GM08714 (cell line): ENCODE measurements around the gene HLA-DQB2.
"Not testable (repeated sequence)": the region's sequence is repeated elsewhere in the genome, so short reads cannot be mapped to it uniquely, and the experiment has no call there.

Experiments used
- H3K4me3 ChIP-seq: fragments of 200-500 bp; sonication (Bioruptor generic); 2 replicates; pipeline ENCODE4 v1.5.1; 2014; ENCODE audit warnings: mild to moderate bottlenecking, low read length, inconsistent platforms
- ZNF274 ChIP-seq: IDR thresholded peaks from 2 replicates; pipeline ENCODE4 v1.6.1; 2012; ENCODE audit warnings: mild to moderate bottlenecking, low read depth, low read length

The HLA-DQB2 gene

GRCh38 chr6:32763421-32763820 lies at the start of gene HLA-DQB2:
TSS of gene HLA-DQB2 (minus strand) at chr6:32763532. CDS start at chr6:32763470, 62 bp downstream.
- no peak within 1 kb of the TSS for H3K4me3 ChIP-seq
- TF ChIP-seq ZNF274, result no peak

GRCh38 chr6:32809171-32809570 lies 45.8 kb upstream of the HLA-DQB2 start:
- no peak for TF ChIP-seq ZNF274
- no peak overlapping the region for H3K4me3 ChIP-seq

- H3K4me3 ChIP-seq, result no peak overlapping the region
- TF ChIP-seq ZNF274, result no peak
These were observed 43.8 kb upstream of the HLA-DQB2 start for GRCh38 chr6:32807020-32807580.

DNA sequence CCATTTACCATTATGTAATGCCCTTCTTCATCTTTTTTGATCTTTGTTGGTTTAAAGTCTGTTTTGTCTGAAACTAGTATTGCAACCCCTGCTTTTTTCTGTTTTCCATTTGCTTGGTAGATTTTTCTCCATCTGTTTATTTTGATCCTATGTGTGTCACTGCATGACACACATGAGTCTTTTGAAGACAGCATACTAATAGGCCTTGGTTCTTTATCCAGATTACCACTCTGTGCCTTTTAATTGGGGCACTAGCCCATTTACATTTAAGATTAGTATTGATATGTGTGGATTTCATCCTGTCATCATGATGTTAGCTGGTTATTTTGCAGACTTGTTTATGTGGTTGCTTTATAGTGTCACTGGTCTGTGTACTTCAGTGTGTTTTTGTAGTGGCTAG lies 42.1 kb upstream of the HLA-DQB2 start:
- H3K4me3 ChIP-seq, result not testable (repeated sequence)

DNA sequence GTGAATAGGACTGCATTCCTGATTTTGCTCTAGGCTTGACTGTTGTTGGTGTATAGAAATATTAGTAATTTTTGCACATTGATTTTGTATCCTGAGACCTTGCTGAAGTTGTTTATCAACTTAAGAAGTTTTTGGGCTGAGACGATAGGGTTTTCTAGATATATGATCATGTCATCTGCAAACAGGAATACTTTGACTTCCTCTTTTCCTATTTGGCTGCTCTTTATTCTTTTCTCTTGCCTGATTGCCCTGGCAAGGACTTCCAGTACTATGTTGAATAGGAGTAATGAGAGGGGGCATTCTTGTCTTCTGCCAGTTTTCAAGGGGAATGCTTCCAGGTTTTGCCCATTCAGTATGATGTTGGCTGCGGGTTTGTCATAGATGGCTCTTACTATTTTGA lies 40.1 kb upstream of the HLA-DQB2 start:
- no peak overlapping the region for H3K4me3 ChIP-seq
- TF ChIP-seq ZNF274, result no peak

- TF ChIP-seq ZNF274, result no peak
- H3K4me3 ChIP-seq, result no peak overlapping the region
These were observed 36.4 kb upstream of the HLA-DQB2 start for GRCh38 chr6:32799740-32800139.

DNA sequence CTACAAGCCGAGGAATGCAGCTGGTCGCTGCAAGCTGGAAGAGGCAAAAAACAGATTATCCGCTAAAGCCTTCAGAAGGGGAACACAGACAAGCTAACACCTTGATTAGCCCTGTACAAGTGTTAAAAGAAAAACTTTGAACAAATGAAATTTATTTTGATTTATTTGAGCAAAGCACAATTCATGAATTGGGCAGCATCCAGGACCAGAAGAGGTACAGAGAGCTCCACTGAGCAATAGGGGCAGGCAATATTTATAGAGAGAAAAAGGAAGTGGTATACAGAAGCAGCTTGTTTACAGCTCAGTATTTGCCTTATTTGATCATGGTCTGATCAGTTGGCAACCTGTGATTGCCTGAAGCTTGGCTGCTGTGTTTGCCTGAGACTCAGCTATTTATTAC lies 35.8 kb upstream of the HLA-DQB2 start:
- no peak overlapping the region for H3K4me3 ChIP-seq
- no peak for TF ChIP-seq ZNF274

- H3K4me3 ChIP-seq, result no peak overlapping the region; the same call in 1 of the 2 replicates
- no peak for TF ChIP-seq ZNF274
These were observed 33.8 kb upstream of the HLA-DQB2 start for GRCh38 chr6:32796848-32797776.

DNA sequence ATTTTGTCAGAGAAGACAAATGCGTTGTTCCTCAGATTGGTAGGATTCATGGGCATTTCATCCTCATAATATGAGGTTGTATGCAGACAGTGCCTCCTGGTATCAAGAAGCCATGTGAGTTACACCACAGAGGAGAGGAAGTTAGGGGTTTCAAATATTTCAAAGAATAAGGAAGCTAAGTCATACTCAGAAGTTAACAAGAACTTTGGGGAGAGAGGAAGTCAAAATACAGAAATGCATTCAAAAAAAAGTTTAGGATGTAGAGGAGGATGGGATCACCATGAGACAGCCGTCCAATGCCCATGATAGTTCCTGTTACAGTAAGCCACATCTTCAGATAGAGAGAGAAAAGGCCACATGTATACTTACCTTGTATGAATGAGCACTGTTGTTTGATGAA lies 31.2 kb upstream of the HLA-DQB2 start:
- TF ChIP-seq ZNF274, result no peak
- H3K4me3 ChIP-seq, result no peak overlapping the region

DNA sequence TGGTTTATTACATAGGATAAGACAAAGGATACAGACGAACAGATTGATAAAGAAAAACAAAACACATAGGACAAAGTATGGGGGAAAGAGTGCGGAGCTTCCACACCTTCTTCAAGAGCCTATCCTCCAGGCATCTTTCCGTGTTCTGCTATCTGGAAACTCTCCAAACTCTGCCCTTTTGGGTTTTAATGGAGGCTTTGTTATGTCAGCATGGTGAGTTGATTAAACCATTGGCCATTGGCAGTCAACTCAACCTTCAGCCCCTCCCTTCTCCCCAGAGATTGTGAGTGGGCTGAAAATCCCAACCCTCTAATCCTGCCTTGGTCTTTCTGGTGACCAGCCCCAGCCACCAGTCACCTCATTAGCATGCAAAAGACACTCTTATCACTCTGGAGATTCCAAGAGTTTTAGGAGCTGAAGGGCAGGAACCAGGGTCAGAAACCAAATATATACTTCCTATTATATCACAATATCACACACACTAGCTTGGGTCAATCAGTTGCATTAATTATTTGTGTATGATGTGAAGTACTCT lies 29.6 kb upstream of the HLA-DQB2 start:
- H3K4me3 ChIP-seq, result no peak overlapping the region
- TF ChIP-seq ZNF274, result no peak

- no peak for TF ChIP-seq ZNF274
- no peak overlapping the region for H3K4me3 ChIP-seq
These were observed 27.0 kb upstream of the HLA-DQB2 start for GRCh38 chr6:32790306-32790705.

DNA sequence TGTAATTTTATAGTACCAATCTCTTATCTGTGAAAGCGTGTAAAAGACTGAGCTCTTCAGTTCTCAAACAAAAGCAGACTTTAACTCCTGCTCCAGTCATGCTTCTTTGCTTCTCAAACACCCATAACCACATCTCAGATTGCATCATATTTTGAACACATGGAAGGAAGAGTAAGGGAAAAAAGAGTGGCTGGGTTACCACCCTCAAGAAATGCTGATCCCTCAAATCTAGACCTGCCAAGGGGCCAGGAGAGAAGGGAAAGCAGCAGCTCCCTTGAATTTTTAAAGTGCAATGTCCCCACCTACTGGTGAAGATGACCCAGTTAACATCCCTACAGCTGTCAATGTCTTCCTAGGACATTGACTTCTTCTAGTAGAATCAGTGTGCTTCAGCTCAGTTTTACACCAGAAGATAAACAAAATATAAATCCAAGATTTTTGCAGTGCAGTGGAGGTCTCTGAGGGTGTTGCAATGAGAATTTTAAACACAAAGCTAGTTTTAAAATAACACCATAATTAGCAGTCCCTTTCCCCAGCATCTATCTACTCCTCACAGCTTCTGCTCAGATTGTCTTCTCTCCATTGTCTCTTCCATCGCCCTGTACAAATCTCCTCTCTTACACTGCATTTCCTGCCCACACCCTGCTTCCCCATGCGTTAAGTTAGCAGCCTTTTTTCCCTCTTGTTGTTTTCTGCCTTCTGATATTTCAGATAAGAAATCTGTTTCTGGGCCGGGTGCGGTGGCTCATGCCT lies 22.6 kb upstream of the HLA-DQB2 start:
- H3K4me3 ChIP-seq, result no peak overlapping the region
- no peak for TF ChIP-seq ZNF274

- not testable (repeated sequence) for H3K4me3 ChIP-seq
These were observed 19.6 kb upstream of the HLA-DQB2 start for GRCh38 chr6:32782923-32783322.

DNA sequence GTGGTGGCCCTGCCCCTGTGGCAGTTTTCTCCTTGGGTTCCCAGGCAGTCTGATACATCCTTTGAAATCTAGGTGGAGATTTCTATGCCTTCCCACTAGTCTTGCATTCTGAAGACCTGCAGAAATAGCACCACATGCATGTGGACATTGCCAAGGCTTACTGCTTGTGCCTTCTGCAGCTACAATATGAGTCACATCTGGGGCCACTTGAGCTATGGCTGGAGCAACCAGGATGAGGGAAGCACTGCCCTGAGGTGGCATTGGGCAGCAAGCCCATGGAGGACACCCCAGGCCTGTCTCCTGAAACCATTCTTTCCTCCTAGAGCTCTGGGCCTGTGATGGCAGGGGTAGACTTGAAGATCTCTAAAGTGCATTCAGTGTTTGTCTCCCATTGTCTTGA lies 15.7 kb upstream of the HLA-DQB2 start:
- H3K4me3 ChIP-seq, result no peak overlapping the region
- no peak for TF ChIP-seq ZNF274

GRCh38 chr6:32775071-32775470 lies 11.7 kb upstream of the HLA-DQB2 start:
- H3K4me3 ChIP-seq, result no peak overlapping the region
- TF ChIP-seq ZNF274, result no peak

GRCh38 chr6:32774426-32774825 lies 11.1 kb upstream of the HLA-DQB2 start:
- TF ChIP-seq ZNF274, result no peak

More at GRCh38 chr6:32774426-32774825, 11.1 kb upstream of the HLA-DQB2 start:
- no peak overlapping the region for H3K4me3 ChIP-seq
